Psoas muscle (tissue), 8 donors: ENCODE results near the gene MTX2. TPM values are rescaled to one million over a fixed set of nuclear protein-coding genes. Genes with fewer than 3 reads are reported as not detected.

ENCODE experiments used
- ATAC-seq, 4 donors: fragments of 200-7000 bp; cut with Tn5 transposase; one replicate each; pipeline ENCODE4 v1.9.1; 2020; ENCODE audit warnings: moderate library complexity in 3 of 4, mild to moderate bottlenecking in 2 of 4
- DNase-seq, 2 donors: peaks; one replicate each; pipeline ENCODE4 v3.0.0-alpha.2; 2020
- H3K27ac ChIP-seq: fragments of 200-600 bp; one replicate; pipeline ENCODE4 v1.8.0; 2022
- H3K27me3 ChIP-seq, 3 donors: fragments of 200-600 bp in 1 of 3; one replicate each; pipeline versions ENCODE4 v1.6.1 to v1.8.0; 2013 to 2022; ENCODE audit warnings: low read length in 2 of 3, mild to moderate bottlenecking in 2 of 3, moderate library complexity in 1 of 3; ENCODE audit not compliant: insufficient read depth in 3 of 3
- H3K36me3 ChIP-seq, 2 donors: fragments of 200-600 bp in 1 of 2; one replicate each; pipeline versions ENCODE4 v1.6.1 to v1.8.0; 2013 to 2022; ENCODE audit warnings: low read depth in 1 of 2, mild to moderate bottlenecking in 1 of 2, moderate library complexity in 1 of 2; ENCODE audit not compliant: insufficient read depth in 1 of 2
- H3K4me1 ChIP-seq: fragments of 200-600 bp; one replicate; pipeline ENCODE4 v1.8.0; 2022
- H3K4me3 ChIP-seq: fragments of 200-600 bp; one replicate; pipeline ENCODE4 v1.8.0; 2022; ENCODE audit warnings: mild to moderate bottlenecking
- H3K9me3 ChIP-seq: fragments of 200-600 bp; one replicate; pipeline ENCODE4 v1.8.0; 2022
- CTCF ChIP-seq: fragments of 200-600 bp; IDR thresholded peaks from one replicate; pipeline ENCODE4 v1.8.0; 2022; ENCODE audit warnings: antibody characterized with exemption
- WGBS, 3 donors: extraction: QIAGEN DNeasy Blood & Tissue Kit; methylation state at CpG; one replicate each; pipeline versions ENCODE4 v1.1.6 to v1.1.7; 2013; 5-methylcytosine and 5-hydroxymethylcytosine counted together
- intact Hi-C, 2 donors: fragments of 100-400 bp; cut with DNase I; formaldehyde crosslinking; loops; one replicate each; pipeline versions ENCODE4 v1.11.0 to v1.14.2; 2022
- polyA plus RNA-seq, 3 donors: library from polyadenylated mRNA; stranded (reverse); fragments of 200-250 nt; gene quantifications; one replicate each; pipeline ENCODE4 v1.2.3, GENCODE V29; 2013
- total RNA-seq, 4 donors: library from RNA; stranded (reverse); fragmentation: NEBNext Ultra II Directional in 2 of 4; extraction: Animal tissue kit (Norgen Biotek cat#: 25700) in 2 of 4; gene quantifications; one replicate each; pipeline versions ENCODE4 v1.2.1 to v1.2.4, GENCODE V29; 2021 to 2023
- donor health status: healthy with polysubstance abuse.
- donor health status: DM: no; HTN: no; CAD: no; lungs with moderate emphysema.
- donor health status: Bipolar disorder and iron deficiency.
- donor health status: healthy.
- donor health status: DM: yes; HTN: yes; CAD: no.
- donor health status: DM: no; HTN: no; CAD: no.
- donor health status: DM: no; HTN: no; CAD: no.
- donor health status: DM: yes; HTN: yes; CAD: no.

The MTX2 gene
- total and polyA plus RNA-seq, 7 donors = 33.2 to 91.7 (median 43.6) TPM

DNA sequence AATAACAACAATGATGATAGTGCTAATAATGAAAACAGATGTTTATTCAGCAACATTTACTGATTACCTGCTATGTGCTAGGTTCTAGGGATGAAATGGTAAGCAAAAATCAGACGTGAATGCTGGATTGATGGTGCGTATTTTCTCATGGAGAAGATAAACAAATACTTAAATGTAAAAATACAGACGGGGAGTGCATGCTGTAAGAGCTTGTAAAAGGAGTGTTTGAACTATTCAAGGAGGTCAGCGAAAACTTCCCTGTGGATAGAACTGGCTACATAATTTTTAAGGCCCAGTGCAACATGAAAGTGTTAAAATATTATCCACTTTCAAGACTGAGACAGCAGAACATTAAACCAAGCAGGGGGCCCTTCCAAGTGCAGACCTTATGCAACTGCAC lies 22.1 kb downstream of the MTX2 start:
- H3K4me3 ChIP-seq = no peak overlapping the region
- no peak overlapping the region for H3K27ac ChIP-seq
- no peak for TF ChIP-seq CTCF
- 81 to 85% (median 83%) methylated on average over 4 of the region's 4 CpGs for WGBS, 3 donors
- H3K9me3 ChIP-seq = no peaks in the 10 kb centered on the region
- H3K27me3 ChIP-seq = no peaks in the 10 kb centered on the region
- no peaks in the 10 kb centered on the region for H3K36me3 ChIP-seq
- intact Hi-C loops = no loop called here
- H3K4me1 ChIP-seq = peaks cover 53% of the 10 kb centered on the region
- no peak for DNase-seq
- ATAC-seq = no peak

DNA sequence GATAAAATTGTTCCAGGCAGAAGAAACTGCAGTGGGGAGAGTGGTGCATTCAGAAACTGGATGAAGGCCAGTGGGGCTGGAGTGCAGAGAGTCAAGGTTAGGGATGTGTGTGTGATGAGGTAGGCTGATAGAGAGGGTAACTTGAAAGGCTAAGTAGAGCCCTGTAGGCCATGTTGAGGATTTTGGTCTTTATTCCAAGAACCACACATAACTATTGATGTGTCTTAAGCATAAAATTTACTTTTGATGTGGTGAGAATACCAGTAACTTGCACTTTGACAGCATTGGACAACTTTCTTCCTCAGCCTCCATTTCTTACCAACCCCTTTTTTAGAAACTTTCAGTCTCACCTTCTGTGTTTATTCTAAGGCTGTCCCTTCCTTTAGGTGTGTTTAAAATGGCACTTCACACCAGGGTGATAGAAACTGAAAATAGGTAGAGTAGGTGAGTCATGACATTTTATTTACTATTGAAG lies 22.6 kb downstream of the MTX2 start:
- Histone ChIP-seq H3K4me1 (peaks cover 55% of the 10 kb centered on the region), H3K27me3 (no peaks in the 10 kb centered on the region), H3K36me3 (no peaks in the 10 kb centered on the region), H3K27ac (no peak overlapping the region), H3K4me3 (no peak overlapping the region), H3K9me3 (no peaks in the 10 kb centered on the region)
- intact Hi-C loops = no loop called here
- TF ChIP-seq CTCF = no peak
- DNase-seq (no peak), ATAC-seq (peak in 3 of 4 donors; percentile 27 to 59 (median 46))

GRCh38 chr2:176292608-176293007 lies 23.4 kb downstream of the MTX2 start:
- no peak overlapping the region for H3K27ac ChIP-seq
- DNase-seq (no peak), ATAC-seq (no peak)
- peaks cover 53% of the 10 kb centered on the region for H3K4me1 ChIP-seq
- H3K4me3 ChIP-seq = no peak overlapping the region
- intact Hi-C loops = no loop called here
- no peaks in the 10 kb centered on the region for H3K9me3 ChIP-seq
- H3K27me3 ChIP-seq = no peaks in the 10 kb centered on the region
- no peak for TF ChIP-seq CTCF
- no peaks in the 10 kb centered on the region for H3K36me3 ChIP-seq
- 76 to 92% (median 77%) methylated on average over 2 of the region's 2 CpGs for WGBS, 3 donors

DNA sequence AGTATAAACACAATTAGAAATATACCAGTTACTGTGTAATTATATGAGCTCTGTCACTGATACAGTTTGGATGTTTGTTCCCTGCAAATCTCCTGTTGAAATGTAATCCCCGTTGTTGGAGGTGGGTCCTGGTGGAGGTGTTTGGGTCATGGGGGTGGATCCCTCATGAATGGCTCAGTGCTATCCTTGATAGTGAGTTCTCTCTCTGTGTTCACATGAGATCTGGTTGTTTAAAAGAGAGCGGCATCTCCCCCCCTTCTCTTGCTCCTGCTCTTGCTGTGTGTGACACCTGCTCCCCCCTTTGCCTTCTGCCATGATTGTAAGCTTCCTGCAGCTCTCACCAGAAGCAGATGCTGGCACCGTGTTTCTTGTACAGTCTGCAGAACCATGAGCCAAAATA lies 24.1 kb downstream of the MTX2 start:
- Histone ChIP-seq H3K27ac (no peak overlapping the region), H3K9me3 (no peaks in the 10 kb centered on the region), H3K4me3 (no peak overlapping the region), H3K27me3 (no peaks in the 10 kb centered on the region), H3K36me3 (no peaks in the 10 kb centered on the region), H3K4me1 (peaks cover 50% of the 10 kb centered on the region)
- TF ChIP-seq CTCF = no peak
- WGBS, 3 donors = 48 to 72% (median 53%) methylated on average over 3 of the region's 3 CpGs
- ATAC-seq = peak in 1 of 4 donors; percentile 46
- intact Hi-C loops = no loop called here
- no peak for DNase-seq

GRCh38 chr2:176297067-176297466 lies 27.8 kb downstream of the MTX2 start:
- no peak for TF ChIP-seq CTCF
- Histone ChIP-seq H3K4me1 (peaks cover 31% of the 10 kb centered on the region), H3K27ac (no peak overlapping the region), H3K27me3 (no peaks in the 10 kb centered on the region), H3K9me3 (no peaks in the 10 kb centered on the region), H3K4me3 (no peak overlapping the region), H3K36me3 (peaks cover 0 to 8% of the 10 kb centered on the region in 2 donors)
- WGBS, 3 donors = 72 to 81% (median 73%) methylated on average over 3 of the region's 3 CpGs
- no peak for ATAC-seq
- intact Hi-C loops = no loop called here
- DNase-seq = no peak
